ENCODE results near the gene MKNK1. TPM values are rescaled to one million over a fixed set of nuclear protein-coding genes. Genes with fewer than 3 reads are reported as not detected.

Gene MKNK1
- total RNA-seq, 4 donors from 2014 or later: 15.8 to 39.1 (median 27.4) TPM

- Histone ChIP-seq H3K27ac (no peak overlapping the region), H3K9me3 (no peaks in the 10 kb centered on the region), H3K4me1 (peaks cover 13% of the 10 kb centered on the region), H3K4me3 (no peak overlapping the region), H3K36me3 (no peaks in the 10 kb centered on the region), H3K27me3 (peaks cover 25% of the 10 kb centered on the region)
- TF ChIP-seq POLR2A (IDR thresholded peaks at IDR 0.05): no peak
- TF ChIP-seq POLR2AphosphoS5 (IDR thresholded peaks at IDR 0.05): no peak
- TF ChIP-seq EP300 (IDR thresholded peaks at IDR 0.05): no peak
- TF ChIP-seq CTCF (IDR thresholded peaks at IDR 0.05): no peak
- no peak for DNase-seq (ENCODE audit: low spot score in 2 of 2)
- WGBS: 42% methylated on average over 12 of the region's 12 CpGs
These were observed 87.7 kb downstream of the MKNK1 start for GRCh38 chr1:46516200-46516950.

DNA sequence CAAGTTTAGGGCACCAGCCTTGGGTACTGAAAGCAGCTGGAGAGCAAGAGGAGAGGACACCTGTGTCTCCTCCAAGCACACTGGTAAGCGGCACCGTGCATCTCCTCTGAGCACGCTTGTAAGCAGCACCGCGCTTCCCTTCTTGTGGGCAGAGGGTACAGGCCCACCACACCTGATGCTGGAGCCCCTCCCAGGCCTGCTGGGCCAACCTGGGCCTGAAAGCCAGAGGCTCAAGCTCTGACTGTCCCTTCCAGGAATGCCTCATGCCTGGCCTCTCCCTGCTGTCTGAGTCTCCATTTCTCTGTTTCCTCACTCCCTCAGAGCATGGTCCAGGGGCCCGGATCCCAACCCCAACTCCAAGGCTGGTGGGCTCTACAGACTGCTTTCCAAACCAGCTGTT lies 88.5 kb downstream of the MKNK1 start:
- Histone ChIP-seq H3K27ac (no peak overlapping the region), H3K4me3 (no peak overlapping the region), H3K9me3 (no peaks in the 10 kb centered on the region), H3K27me3 (peaks cover 28% of the 10 kb centered on the region), H3K4me1 (peaks cover 13% of the 10 kb centered on the region), H3K36me3 (no peaks in the 10 kb centered on the region)
- TF ChIP-seq POLR2A (IDR thresholded peaks at IDR 0.05) (no peak), EP300 (IDR thresholded peaks at IDR 0.05) (no peak), POLR2AphosphoS5 (IDR thresholded peaks at IDR 0.05) (no peak), CTCF (IDR thresholded peaks at IDR 0.05) (no peak)
- WGBS: 93% methylated on average over 4 of the region's 6 CpGs
- no peak for DNase-seq (ENCODE audit: low spot score in 2 of 2)

DNA sequence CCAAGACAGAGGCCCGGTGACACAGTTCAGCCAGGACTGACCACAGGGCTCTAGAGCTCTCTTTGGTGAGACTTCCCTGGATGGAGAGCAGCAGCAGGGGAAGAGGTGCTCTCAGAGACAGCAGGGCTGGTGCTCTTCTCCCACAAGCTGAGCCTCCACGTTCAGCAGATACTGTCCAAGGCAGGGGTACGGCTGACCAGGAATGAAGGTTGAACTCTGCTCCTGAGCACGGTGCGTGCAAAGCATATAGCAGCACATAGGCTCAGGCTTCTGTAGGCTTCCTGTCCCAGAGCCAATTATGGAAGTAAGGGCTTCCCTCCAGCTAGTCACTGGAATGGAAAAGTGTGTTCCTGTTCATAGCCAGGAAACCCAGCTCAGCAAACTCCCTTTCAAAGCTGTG lies 90.5 kb downstream of the MKNK1 start:
- H3K36me3 ChIP-seq: no peaks in the 10 kb centered on the region
- no peak for TF ChIP-seq CTCF (IDR thresholded peaks at IDR 0.05)
- no peak for TF ChIP-seq POLR2A (IDR thresholded peaks at IDR 0.05)
- TF ChIP-seq EP300 (IDR thresholded peaks at IDR 0.05): no peak
- TF ChIP-seq POLR2AphosphoS5 (IDR thresholded peaks at IDR 0.05): no peak
- peaks cover 13% of the 10 kb centered on the region for H3K4me1 ChIP-seq
- 71% methylated on average over 4 of the region's 5 CpGs for WGBS
- H3K27ac ChIP-seq: no peak overlapping the region
- H3K4me3 ChIP-seq: no peak overlapping the region
- peaks cover 21% of the 10 kb centered on the region for H3K27me3 ChIP-seq
- no peak for DNase-seq (ENCODE audit: low spot score in 2 of 2)
- H3K9me3 ChIP-seq: no peaks in the 10 kb centered on the region

- no peak for TF ChIP-seq EP300 (IDR thresholded peaks at IDR 0.05)
- no peak for TF ChIP-seq POLR2A (IDR thresholded peaks at IDR 0.05)
- TF ChIP-seq POLR2AphosphoS5 (IDR thresholded peaks at IDR 0.05): no peak
- no peak for TF ChIP-seq CTCF (IDR thresholded peaks at IDR 0.05)
- Histone ChIP-seq H3K27me3 (peaks cover 21% of the 10 kb centered on the region), H3K27ac (no peak overlapping the region), H3K36me3 (no peaks in the 10 kb centered on the region), H3K9me3 (no peaks in the 10 kb centered on the region), H3K4me1 (peaks cover 13% of the 10 kb centered on the region), H3K4me3 (no peak overlapping the region)
- WGBS: 81% methylated on average over 6 of the region's 6 CpGs
- DNase-seq (ENCODE audit: low spot score in 2 of 2): no peak
These were observed 91.3 kb downstream of the MKNK1 start for GRCh38 chr1:46512792-46513190.

- Histone ChIP-seq H3K36me3 (no peaks in the 10 kb centered on the region), H3K4me1 (peaks cover 11% of the 10 kb centered on the region), H3K27ac (no peak overlapping the region), H3K9me3 (no peaks in the 10 kb centered on the region), H3K4me3 (no peak overlapping the region), H3K27me3 (peaks cover 21% of the 10 kb centered on the region)
- TF ChIP-seq POLR2A (IDR thresholded peaks at IDR 0.05) (no peak), POLR2AphosphoS5 (IDR thresholded peaks at IDR 0.05) (no peak), CTCF (IDR thresholded peaks at IDR 0.05) (no peak), EP300 (IDR thresholded peaks at IDR 0.05) (no peak)
- WGBS: 82% methylated on average over 13 of the region's 23 CpGs
- DNase-seq (ENCODE audit: low spot score in 2 of 2): no peak
These were observed 91.8 kb downstream of the MKNK1 start for GRCh38 chr1:46512135-46512791.

Data from suprapubic skin (tissue), 4 donors.